Measurements from ENCODE around the gene PRSS21.
A peak's percentile ranks its signal among the peaks of the same experiment; 100 is the strongest.

PRSS21 gene

GRCh38 chr16:2867661-2867986 lies 50.6 kb downstream of the PRSS21 start:
- no peak for DNase-seq (ENCODE audit: low read depth in 3 of 3)

- DNase-seq (ENCODE audit: low read depth in 3 of 3), result peak; percentile 90 to 97 (median 96)
Measured at GRCh38 chr16:2867987-2868789, 51.2 kb downstream of the PRSS21 start.

Measured in stimulated activated CD4-positive, alpha-beta T cell treated with anti-CD3 and anti-CD28 coated beads, TNF-alpha, amount 100 ng/mL, for 24 hours (primary cell).